Ishikawa (cell line): ENCODE results near the gene MORC2.

Source experiments
- CEBPB ChIP-seq: IDR thresholded peaks from 2 replicates; pipeline ENCODE4 v1.6.1; 2012
- CREB1 ChIP-seq: IDR thresholded peaks from 2 replicates; pipeline ENCODE4 v1.6.1; 2012; ENCODE audit warnings: low read depth
- EGR1 ChIP-seq: IDR thresholded peaks from 2 replicates; pipeline ENCODE4 v1.6.1; 2012
- EP300 ChIP-seq: IDR thresholded peaks from 2 replicates; pipeline ENCODE4 v1.6.1; 2012; ENCODE audit warnings: borderline replicate concordance
- FOXM1 ChIP-seq: IDR thresholded peaks from 2 replicates; pipeline ENCODE4 v1.6.1; 2012; ENCODE audit warnings: low read depth, borderline replicate concordance
- NFIC ChIP-seq: IDR thresholded peaks from 2 replicates; pipeline ENCODE4 v1.6.1; 2012
- RAD21 ChIP-seq: IDR thresholded peaks from 2 replicates; pipeline ENCODE4 v1.6.1; 2012; ENCODE audit warnings: low read depth
- TAF1 ChIP-seq: IDR thresholded peaks from 2 replicates; pipeline ENCODE4 v1.6.1; 2012; ENCODE audit warnings: low read depth, mild to moderate bottlenecking
- TCF12 ChIP-seq: IDR thresholded peaks from 2 replicates; pipeline ENCODE4 v1.6.1; 2012; ENCODE audit warnings: low read depth
- TEAD4 ChIP-seq: IDR thresholded peaks from 2 replicates; pipeline ENCODE4 v1.6.1; 2012
- YY1 ChIP-seq: IDR thresholded peaks from 2 replicates; pipeline ENCODE4 v1.6.1; 2012; ENCODE audit warnings: low read depth
- ZBTB7A ChIP-seq: IDR thresholded peaks from 2 replicates; pipeline ENCODE4 v1.6.1; 2012; ENCODE audit warnings: low read depth
- TF ChIP-seq, protein P1 (sequence below): IDR thresholded peaks from 2 replicates; pipeline ENCODE4 v1.6.1; 2012
- TF ChIP-seq, protein P2 (sequence below): IDR thresholded peaks from 2 replicates; pipeline ENCODE4 v1.6.1; 2012; ENCODE audit warnings: low read depth, mild to moderate bottlenecking
- TF ChIP-seq, protein P3 (sequence below): IDR thresholded peaks from 2 replicates; pipeline ENCODE4 v1.6.1; 2012

MORC2 gene

DNA sequence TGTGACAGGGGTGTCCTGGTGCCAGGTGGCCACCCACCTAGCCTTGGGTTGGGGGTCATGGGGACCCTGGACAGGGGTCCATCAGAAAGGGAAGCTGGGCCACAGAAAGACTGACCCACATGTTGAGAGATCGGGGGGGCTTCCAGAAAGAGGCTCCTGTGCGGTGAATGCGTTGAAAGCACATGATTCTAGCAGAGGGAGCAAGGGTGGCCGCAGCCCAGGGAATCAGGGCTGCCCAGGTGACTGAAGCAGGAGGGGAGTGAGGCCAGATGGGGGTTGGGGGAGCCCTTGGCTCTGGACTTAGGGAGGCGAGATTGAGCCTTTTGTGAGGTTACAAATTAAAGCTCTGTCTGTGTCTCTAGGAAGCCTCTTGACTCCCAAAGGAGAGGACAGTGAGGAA, 80.7 kb downstream of the MORC2 start:
- TF ChIP-seq, protein P1, sequence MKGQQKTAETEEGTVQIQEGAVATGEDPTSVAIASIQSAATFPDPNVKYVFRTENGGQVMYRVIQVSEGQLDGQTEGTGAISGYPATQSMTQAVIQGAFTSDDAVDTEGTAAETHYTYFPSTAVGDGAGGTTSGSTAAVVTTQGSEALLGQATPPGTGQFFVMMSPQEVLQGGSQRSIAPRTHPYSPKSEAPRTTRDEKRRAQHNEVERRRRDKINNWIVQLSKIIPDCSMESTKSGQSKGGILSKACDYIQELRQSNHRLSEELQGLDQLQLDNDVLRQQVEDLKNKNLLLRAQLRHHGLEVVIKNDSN = no peak
- no peak for TF ChIP-seq FOXM1
- TF ChIP-seq RAD21 = no peak
- no peak for TF ChIP-seq EGR1
- no peak for TF ChIP-seq TAF1
- no peak for TF ChIP-seq CEBPB
- TF ChIP-seq CREB1 = no peak
- TF ChIP-seq NFIC = no peak
- no peak for TF ChIP-seq TEAD4
- TF ChIP-seq ZBTB7A = no peak

DNA sequence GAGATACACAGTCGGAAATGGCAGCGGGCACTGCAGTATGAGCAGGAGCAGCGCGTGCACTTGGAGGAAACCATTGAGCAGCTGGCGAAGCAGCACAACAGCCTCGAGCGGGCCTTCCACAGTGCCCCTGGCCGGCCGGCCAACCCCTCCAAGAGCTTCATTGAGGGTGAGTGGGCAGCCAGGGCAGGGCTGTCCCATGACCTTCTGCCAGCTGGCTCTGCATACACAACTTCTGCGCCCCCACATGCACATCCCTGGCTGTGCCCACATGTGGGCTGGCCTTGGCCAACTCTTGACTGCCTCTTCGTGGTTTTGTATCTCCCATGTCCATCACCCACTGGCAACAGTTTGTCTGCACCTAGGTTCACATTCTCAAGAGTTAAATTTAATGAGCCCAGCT, 81.1 kb downstream of the MORC2 start:
- TF ChIP-seq CEBPB (no peak), FOXM1 (no peak), YY1 (no peak), ZBTB7A (no peak), TCF12 (no peak), EP300 (no peak), CREB1 (no peak), RAD21 (no peak), EGR1 (no peak), TAF1 (no peak), TEAD4 (no peak), NFIC (no peak)
- TF ChIP-seq, protein P2, sequence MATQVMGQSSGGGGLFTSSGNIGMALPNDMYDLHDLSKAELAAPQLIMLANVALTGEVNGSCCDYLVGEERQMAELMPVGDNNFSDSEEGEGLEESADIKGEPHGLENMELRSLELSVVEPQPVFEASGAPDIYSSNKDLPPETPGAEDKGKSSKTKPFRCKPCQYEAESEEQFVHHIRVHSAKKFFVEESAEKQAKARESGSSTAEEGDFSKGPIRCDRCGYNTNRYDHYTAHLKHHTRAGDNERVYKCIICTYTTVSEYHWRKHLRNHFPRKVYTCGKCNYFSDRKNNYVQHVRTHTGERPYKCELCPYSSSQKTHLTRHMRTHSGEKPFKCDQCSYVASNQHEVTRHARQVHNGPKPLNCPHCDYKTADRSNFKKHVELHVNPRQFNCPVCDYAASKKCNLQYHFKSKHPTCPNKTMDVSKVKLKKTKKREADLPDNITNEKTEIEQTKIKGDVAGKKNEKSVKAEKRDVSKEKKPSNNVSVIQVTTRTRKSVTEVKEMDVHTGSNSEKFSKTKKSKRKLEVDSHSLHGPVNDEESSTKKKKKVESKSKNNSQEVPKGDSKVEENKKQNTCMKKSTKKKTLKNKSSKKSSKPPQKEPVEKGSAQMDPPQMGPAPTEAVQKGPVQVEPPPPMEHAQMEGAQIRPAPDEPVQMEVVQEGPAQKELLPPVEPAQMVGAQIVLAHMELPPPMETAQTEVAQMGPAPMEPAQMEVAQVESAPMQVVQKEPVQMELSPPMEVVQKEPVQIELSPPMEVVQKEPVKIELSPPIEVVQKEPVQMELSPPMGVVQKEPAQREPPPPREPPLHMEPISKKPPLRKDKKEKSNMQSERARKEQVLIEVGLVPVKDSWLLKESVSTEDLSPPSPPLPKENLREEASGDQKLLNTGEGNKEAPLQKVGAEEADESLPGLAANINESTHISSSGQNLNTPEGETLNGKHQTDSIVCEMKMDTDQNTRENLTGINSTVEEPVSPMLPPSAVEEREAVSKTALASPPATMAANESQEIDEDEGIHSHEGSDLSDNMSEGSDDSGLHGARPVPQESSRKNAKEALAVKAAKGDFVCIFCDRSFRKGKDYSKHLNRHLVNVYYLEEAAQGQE = no peak
- TF ChIP-seq, protein P1 = no peak
- TF ChIP-seq, protein P3, sequence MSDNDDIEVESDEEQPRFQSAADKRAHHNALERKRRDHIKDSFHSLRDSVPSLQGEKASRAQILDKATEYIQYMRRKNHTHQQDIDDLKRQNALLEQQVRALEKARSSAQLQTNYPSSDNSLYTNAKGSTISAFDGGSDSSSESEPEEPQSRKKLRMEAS = no peak

DNA sequence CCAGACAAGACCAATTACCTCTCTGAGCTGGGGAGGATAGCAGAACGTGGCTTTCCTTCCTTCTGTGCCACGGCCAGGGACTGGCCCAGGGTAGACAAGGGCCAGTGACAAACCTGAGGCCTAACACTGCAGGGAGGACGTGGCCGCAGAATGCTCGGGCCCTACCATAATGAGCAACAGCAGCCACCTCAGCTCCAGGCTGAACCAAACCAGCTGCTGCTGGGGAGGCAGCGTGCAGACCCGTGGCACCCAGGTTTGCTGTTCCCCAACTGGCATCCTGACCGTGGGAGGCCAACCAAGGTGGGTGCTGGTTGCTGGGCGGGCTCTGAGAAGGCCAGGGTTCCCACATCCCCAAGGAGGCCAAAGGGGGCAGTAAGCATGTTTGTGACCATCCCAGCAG, 83.0 kb downstream of the MORC2 start:
- no peak for TF ChIP-seq ZBTB7A
- no peak for TF ChIP-seq EGR1
- no peak for TF ChIP-seq FOXM1
- no peak for TF ChIP-seq CEBPB

DNA sequence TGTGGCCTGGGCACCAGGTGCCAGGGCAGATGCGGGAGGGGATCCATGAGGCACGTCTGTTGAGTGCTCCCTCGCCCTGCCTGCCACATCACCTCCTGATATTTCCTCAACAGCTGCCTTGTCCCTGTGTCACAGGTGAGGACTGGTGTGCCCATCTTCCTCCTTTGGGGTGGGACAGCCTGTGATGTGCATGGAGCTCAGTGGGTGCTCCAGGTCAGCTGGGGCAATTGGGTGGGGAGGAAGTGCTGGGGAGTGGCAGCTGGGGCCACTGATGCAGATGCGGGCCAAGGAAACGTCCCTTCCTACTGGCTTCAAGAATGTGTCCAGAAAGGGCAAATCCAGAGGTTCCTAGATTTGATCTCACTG, 83.6 kb downstream of the MORC2 start:
- TF ChIP-seq EGR1 = no peak
- TF ChIP-seq TAF1 = no peak

DNA sequence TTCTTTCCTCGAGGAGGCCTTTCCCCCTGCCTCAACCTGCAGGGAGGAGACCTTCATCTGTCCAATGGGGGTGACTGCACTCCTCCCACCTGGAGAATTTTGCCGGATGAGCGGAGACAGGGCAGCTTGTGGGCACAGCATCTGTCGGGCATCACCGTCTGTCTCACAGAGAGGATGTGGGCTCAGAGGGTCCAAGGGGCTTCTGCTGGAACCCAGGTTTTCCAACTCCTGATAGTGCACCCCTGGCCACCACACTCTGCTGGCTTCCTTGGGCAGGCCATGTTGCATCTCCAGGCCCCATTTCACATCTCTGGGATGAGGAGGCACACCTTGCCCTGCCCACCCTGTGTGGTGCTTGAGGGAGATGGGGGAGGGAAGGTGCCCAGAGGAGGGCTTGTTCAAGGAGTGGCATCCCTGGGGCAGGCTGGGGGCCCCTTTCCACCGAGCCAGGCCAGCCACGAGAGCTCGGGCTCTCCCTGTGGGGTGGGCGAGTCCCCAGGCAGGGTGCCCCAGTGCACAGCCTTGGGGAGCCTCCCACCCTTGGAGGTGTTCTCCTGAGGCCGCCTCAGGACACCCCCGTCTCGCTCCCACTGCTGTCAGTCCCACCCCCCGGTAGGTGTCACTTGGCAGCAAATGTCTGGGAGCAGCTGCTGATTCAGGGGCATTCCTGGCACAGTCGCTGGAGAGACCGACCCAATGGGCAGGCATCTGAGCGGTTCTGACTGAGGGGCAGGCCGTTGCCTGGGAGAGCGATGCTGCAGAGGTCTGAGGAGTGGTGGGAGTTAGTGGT, 84.2 kb downstream of the MORC2 start:
- TF ChIP-seq TEAD4 (no peak), EGR1 (no peak), TAF1 (no peak), CEBPB (no peak), TCF12 (no peak), ZBTB7A (no peak), RAD21 (no peak), CREB1 (no peak), EP300 (no peak), FOXM1 (no peak), NFIC (no peak), YY1 (no peak)
- TF ChIP-seq, protein P2 = no peak
- TF ChIP-seq, protein P3 = no peak
- TF ChIP-seq, protein P1 = no peak
